GM13977 (cell line): ENCODE data around the gene ABI3BP.

ENCODE experiments used
- DNase-seq: peaks from one replicate; pipeline ENCODE4 v3.0.0; 2012; ENCODE audit warnings: low spot score
- CTCF ChIP-seq: IDR thresholded peaks from 2 replicates; pipeline ENCODE4 v1.5.1; 2012; ENCODE audit warnings: mild to moderate bottlenecking, control low read depth; ENCODE audit not compliant: insufficient read depth; ENCODE audit errors: extremely low read depth, missing control alignments
- in situ Hi-C: fragments of 300-500 bp; cut with MboI; formaldehyde crosslinking; loops from one replicate; pipeline ENCODE4 v1.12.0; 2022; ENCODE audit warnings: low sequenced_read_pairs, low pct_unique_long_range_greater_than_20kb, mixed read lengths, inconsistent platforms; ENCODE audit not compliant: unreplicated experiment

The ABI3BP gene

GRCh38 chr3:100912976-100913545 is 80.2 kb downstream of the ABI3BP start:
- TF ChIP-seq CTCF: no peak
- DNase-seq: no peak
- in situ Hi-C loops: no loop called here

GRCh38 chr3:100912571-100912970 is 80.7 kb downstream of the ABI3BP start:
- no peak for DNase-seq
- in situ Hi-C loops: no loop called here
- TF ChIP-seq CTCF: no peak

GRCh38 chr3:100911956-100912355 is 81.3 kb downstream of the ABI3BP start:
- DNase-seq: no peak
- in situ Hi-C loops: no loop called here
- TF ChIP-seq CTCF: no peak

- TF ChIP-seq CTCF: no peak
- in situ Hi-C loops: no loop called here
Measured at GRCh38 chr3:100910986-100911385, 82.2 kb downstream of the ABI3BP start.

GRCh38 chr3:100902572-100902971 is 90.6 kb downstream of the ABI3BP start:
- in situ Hi-C loops: no loop called here
- no peak for DNase-seq
- TF ChIP-seq CTCF: no peak

More at GRCh38 chr3:100910986-100911385, 82.2 kb downstream of the ABI3BP start:
- no peak for DNase-seq

GRCh38 chr3:100900671-100901335 is 92.4 kb downstream of the ABI3BP start:
- in situ Hi-C loops: no loop called here
- no peak for DNase-seq
- no peak for TF ChIP-seq CTCF
